ENCODE measurements around the gene LHX2. TPM values are rescaled to one million over a fixed set of nuclear protein-coding genes. Genes with fewer than 3 reads are reported as not detected.
A peak's percentile ranks its signal among the peaks of the same experiment; 100 is the strongest.
"Not testable (repeated sequence)": the region's sequence is repeated elsewhere in the genome, so short reads cannot be mapped to it uniquely, and the experiment has no call there.

The LHX2 gene
- total RNA-seq, 2 donors from 2014 or later: 0.23 TPM; not detected in 1

DNA sequence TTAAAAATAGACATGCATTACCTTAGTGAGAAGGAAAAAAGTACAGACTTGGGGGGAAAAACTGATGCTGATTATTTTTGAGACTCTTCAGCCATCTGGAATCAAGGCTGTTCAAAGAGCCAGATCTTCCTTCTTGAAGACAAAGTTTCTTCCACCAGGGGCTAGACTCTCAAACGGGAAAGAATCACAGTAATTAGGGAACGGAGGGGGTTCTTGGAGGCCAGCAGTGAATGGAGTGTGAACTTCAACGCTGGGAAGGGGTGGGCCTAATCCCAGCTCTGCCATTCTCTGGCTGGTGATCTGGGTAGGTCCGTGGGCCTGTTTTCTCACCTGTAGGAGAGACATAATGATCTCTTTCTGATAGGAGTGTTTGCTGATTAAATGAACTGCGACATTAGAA lies 21.1 kb upstream of the LHX2 start:
- intact Hi-C loops (cut with DNase I): no loop called here

GRCh38 chr9:123992679-123993078 lies 18.9 kb upstream of the LHX2 start:
- H3K36me3 ChIP-seq; H3K9me3 ChIP-seq; H3K4me3 ChIP-seq; H3K4me1 ChIP-seq (replicated peaks); H3K27ac ChIP-seq; DNase-seq (ENCODE audit: low spot score); intact Hi-C loops (cut with DNase I): not testable (repeated sequence)
- H3K27me3 ChIP-seq (replicated peaks; ENCODE audit: insufficient read depth): peaks cover 24% of the 10 kb centered on the region
- WGBS: 52% methylated on average over 14 of the region's 16 CpGs

More for the DNA sequence above, 21.1 kb upstream of the LHX2 start:
- Histone ChIP-seq H3K36me3 (no peaks in the 10 kb centered on the region), H3K9me3 (no peaks in the 10 kb centered on the region), H3K4me3 (no peak overlapping the region), H3K4me1 (replicated peaks) (no peaks in the 10 kb centered on the region), H3K27ac (no peak overlapping the region), H3K27me3 (replicated peaks; ENCODE audit: insufficient read depth) (peaks cover 11% of the 10 kb centered on the region)
- no peak for DNase-seq (ENCODE audit: low spot score)
- TF ChIP-seq CTCF (IDR thresholded peaks at IDR 0.05) (no peak), POLR2A (IDR thresholded peaks at IDR 0.05) (no peak), POLR2AphosphoS5 (IDR thresholded peaks at IDR 0.05) (no peak)
- whole genome bisulfite sequencing: 50% methylated on average over 5 of the region's 5 CpGs

DNA sequence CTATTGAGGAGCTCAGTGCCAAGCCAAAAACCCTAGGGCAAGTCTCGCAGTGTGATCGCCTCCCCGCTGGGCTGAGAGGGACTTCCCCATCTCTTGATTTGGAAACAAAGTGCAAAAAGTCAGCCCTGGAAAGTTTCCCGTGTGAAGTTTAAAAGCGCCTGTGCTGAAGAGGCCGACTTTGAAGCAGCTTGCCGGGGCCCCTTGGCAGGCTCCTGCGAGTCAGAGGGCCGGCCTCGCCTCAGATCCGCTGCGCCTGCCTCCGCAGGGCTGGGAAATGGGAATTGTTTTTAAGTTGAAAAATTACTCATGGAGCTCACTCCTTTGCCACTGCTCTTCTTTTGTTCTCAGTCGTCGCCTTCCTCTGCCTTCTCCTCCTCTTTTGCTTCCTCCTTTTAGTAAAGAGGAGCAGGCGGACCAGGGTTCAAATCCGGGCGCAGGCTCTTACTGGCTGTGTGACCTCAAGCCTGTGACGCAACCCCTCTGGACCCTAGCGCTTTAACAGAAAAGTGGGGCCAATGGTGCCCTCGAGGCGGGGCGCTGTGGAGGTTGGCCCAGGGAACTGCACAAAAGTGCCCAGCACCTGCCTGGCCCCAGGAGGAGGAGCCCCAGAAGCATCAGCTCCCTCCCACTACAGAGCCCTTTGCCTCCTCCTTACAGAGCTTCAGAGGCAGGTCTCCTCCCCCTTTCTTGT lies 14.7 kb upstream of the LHX2 start:
- WGBS: 8% methylated on average over 23 of the region's 23 CpGs
- Histone ChIP-seq H3K27ac (no peak overlapping the region), H3K36me3 (no peaks in the 10 kb centered on the region), H3K4me3 (no peak overlapping the region), H3K9me3 (no peaks in the 10 kb centered on the region), H3K27me3 (replicated peaks; ENCODE audit: insufficient read depth) (peaks cover 40% of the 10 kb centered on the region), H3K4me1 (replicated peaks) (no peaks in the 10 kb centered on the region)
- intact Hi-C loops (cut with DNase I): no loop called here
- DNase-seq (ENCODE audit: low spot score): no peak
- no peak for TF ChIP-seq POLR2AphosphoS5 (IDR thresholded peaks at IDR 0.05)
- TF ChIP-seq CTCF (IDR thresholded peaks at IDR 0.05): no peak
- TF ChIP-seq POLR2A (IDR thresholded peaks at IDR 0.05): no peak

DNA sequence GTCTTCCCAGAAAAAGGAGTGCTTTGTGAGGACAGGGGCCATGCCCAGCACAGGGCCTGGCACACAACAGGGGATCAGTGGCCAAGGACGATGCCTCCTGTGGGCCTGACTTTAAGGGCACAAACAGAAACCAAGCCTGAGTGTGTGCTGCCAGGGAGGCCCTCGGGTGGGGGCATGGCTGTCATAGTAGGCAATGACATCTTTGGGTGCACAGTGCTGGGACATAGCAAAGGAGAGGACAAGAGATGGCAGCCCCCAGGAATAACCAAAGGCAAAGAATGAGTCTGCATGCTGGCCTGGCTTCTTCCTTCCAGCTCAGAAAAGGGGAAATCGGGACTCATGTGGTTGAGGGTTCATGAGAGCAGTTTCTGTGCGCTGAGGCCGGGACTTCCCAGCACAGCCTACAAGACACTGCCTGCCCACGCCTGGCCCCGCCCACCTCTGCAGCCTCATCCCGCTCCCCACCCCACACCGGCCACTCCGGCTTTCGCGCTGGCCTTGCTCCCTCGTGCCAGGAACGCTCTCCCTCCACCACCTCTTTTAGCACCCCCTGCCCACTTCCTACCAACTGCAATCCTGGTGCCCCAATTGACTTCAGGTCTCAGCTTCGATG lies 13.8 kb upstream of the LHX2 start:
- DNase-seq (ENCODE audit: low spot score): peak; percentile 34
- peaks cover 40% of the 10 kb centered on the region for H3K27me3 ChIP-seq (replicated peaks; ENCODE audit: insufficient read depth)
- H3K9me3 ChIP-seq: no peaks in the 10 kb centered on the region
- 15% methylated on average over 14 of the region's 15 CpGs for WGBS
- no peak overlapping the region for H3K27ac ChIP-seq
- H3K36me3 ChIP-seq: no peaks in the 10 kb centered on the region
- H3K4me1 ChIP-seq (replicated peaks): no peaks in the 10 kb centered on the region
- no peak overlapping the region for H3K4me3 ChIP-seq
- TF ChIP-seq POLR2AphosphoS5 (IDR thresholded peaks at IDR 0.05) (no peak), CTCF (IDR thresholded peaks at IDR 0.05) (no peak), POLR2A (IDR thresholded peaks at IDR 0.05) (no peak)
- intact Hi-C loops (cut with DNase I): no loop called here

GRCh38 chr9:123998278-123998925 lies 13.2 kb upstream of the LHX2 start:
- intact Hi-C loops (cut with DNase I): no loop called here
- Histone ChIP-seq H3K4me3 (no peak overlapping the region), H3K36me3 (no peaks in the 10 kb centered on the region), H3K4me1 (replicated peaks) (no peaks in the 10 kb centered on the region), H3K9me3 (no peaks in the 10 kb centered on the region), H3K27me3 (replicated peaks; ENCODE audit: insufficient read depth) (peaks cover 40% of the 10 kb centered on the region), H3K27ac (no peak overlapping the region)
- 51% methylated on average over 6 of the region's 6 CpGs for WGBS
- no peak for DNase-seq (ENCODE audit: low spot score)
- TF ChIP-seq CTCF (IDR thresholded peaks at IDR 0.05) (no peak), POLR2A (IDR thresholded peaks at IDR 0.05) (no peak), POLR2AphosphoS5 (IDR thresholded peaks at IDR 0.05) (no peak)

Measured in prostate gland (tissue), 2 donors.